ENCODE data around the gene CBX4.

The CBX4 gene

GRCh38 chr17:79811011-79811867 lies 28.0 kb downstream of the CBX4 start:
- peak; percentile 62 for DNase-seq

GRCh38 chr17:79810130-79811010 lies 28.9 kb downstream of the CBX4 start:
- peak; percentile 83 for DNase-seq

- DNase-seq: no peak
Observed at GRCh38 chr17:79809530-79810129, 29.6 kb downstream of the CBX4 start.

- no peak for DNase-seq
Observed at GRCh38 chr17:79808763-79809529, 30.3 kb downstream of the CBX4 start.

- no peak for DNase-seq
Observed at GRCh38 chr17:79806863-79807720, 32.1 kb downstream of the CBX4 start.

- DNase-seq: no peak
Observed at GRCh38 chr17:79806446-79806760, 32.8 kb downstream of the CBX4 start.

- no peak for DNase-seq
Observed at GRCh38 chr17:79804856-79805696, 34.2 kb downstream of the CBX4 start.

- peak; percentile 88 for DNase-seq
Observed at GRCh38 chr17:79803997-79804855, 35.0 kb downstream of the CBX4 start.

- DNase-seq: no peak
Observed at GRCh38 chr17:79803421-79803996, 35.7 kb downstream of the CBX4 start.

- DNase-seq: no peak
Observed at GRCh38 chr17:79802736-79803420, 36.4 kb downstream of the CBX4 start.

GRCh38 chr17:79802039-79802735 lies 37.1 kb downstream of the CBX4 start:
- DNase-seq: no peak

- DNase-seq: no peak
Observed at GRCh38 chr17:79801156-79802038, 37.8 kb downstream of the CBX4 start.

GRCh38 chr17:79800325-79801155 lies 38.7 kb downstream of the CBX4 start:
- DNase-seq: peak; percentile 75

GRCh38 chr17:79799538-79800324 lies 39.5 kb downstream of the CBX4 start:
- no peak for DNase-seq

- DNase-seq: no peak
Observed at GRCh38 chr17:79799174-79799537, 40.1 kb downstream of the CBX4 start.

Measured in activated CD4-positive, alpha-beta T cell treated with anti-CD3 and anti-CD28 coated beads for 48 hours (primary cell).